Measurements from ENCODE around the gene LRRC75B. TPM values are rescaled to one million over a fixed set of nuclear protein-coding genes. Genes with fewer than 3 reads are reported as not detected.

LRRC75B gene
- polyA plus RNA-seq, 2 donors: 8.5 to 11.3 TPM

- WGBS, 2 donors: 77 to 84% methylated on average over 8 of the region's 8 CpGs
- H3K27me3 ChIP-seq (ENCODE audit: control insufficient read depth in 1 of 2, insufficient read depth in 2 of 2, low read length in 2 of 2): no peaks in the 10 kb centered on the region
- peak overlapping the region in 1 of 2 donors; percentile 14 for H3K27ac ChIP-seq (ENCODE audit: low read depth in 2 of 2, low read length in 1 of 2)
- peaks cover 0 to 12% of the 10 kb centered on the region in 2 donors for H3K4me1 ChIP-seq (ENCODE audit: control insufficient read depth in 2 of 2, insufficient read depth in 2 of 2, low read length in 1 of 2)
- no peak overlapping the region for H3K4me3 ChIP-seq (ENCODE audit: low read depth in 1 of 2, low read length in 2 of 2)
- H3K9me3 ChIP-seq (ENCODE audit: control insufficient read depth in 2 of 2, insufficient read depth in 1 of 2, low read depth in 1 of 2, low read length in 1 of 2): no peaks in the 10 kb centered on the region
- peaks cover 21 to 32% of the 10 kb centered on the region in 2 donors for H3K36me3 ChIP-seq (ENCODE audit: control insufficient read depth in 2 of 2, insufficient read depth in 2 of 2, low read length in 1 of 2)
These were observed 42.6 kb downstream of the LRRC75B start for GRCh38 chr22:24550028-24550901.

- Histone ChIP-seq H3K4me1 (ENCODE audit: control insufficient read depth in 2 of 2, insufficient read depth in 2 of 2, low read length in 1 of 2) (peaks cover 0 to 8% of the 10 kb centered on the region in 2 donors), H3K4me3 (ENCODE audit: low read depth in 1 of 2, low read length in 2 of 2) (no peak overlapping the region), H3K36me3 (ENCODE audit: control insufficient read depth in 2 of 2, insufficient read depth in 2 of 2, low read length in 1 of 2) (peaks cover 24 to 39% of the 10 kb centered on the region in 2 donors), H3K27me3 (ENCODE audit: control insufficient read depth in 1 of 2, insufficient read depth in 2 of 2, low read length in 2 of 2) (no peaks in the 10 kb centered on the region), H3K27ac (ENCODE audit: low read depth in 2 of 2, low read length in 1 of 2) (no peak overlapping the region), H3K9me3 (ENCODE audit: control insufficient read depth in 2 of 2, insufficient read depth in 1 of 2, low read depth in 1 of 2, low read length in 1 of 2) (no peaks in the 10 kb centered on the region)
- 99% methylated on average over 4 of the region's 4 CpGs for WGBS, 2 donors
These were observed 44.1 kb downstream of the LRRC75B start for GRCh38 chr22:24548812-24549211.

- peaks cover 0 to 11% of the 10 kb centered on the region in 2 donors for H3K4me1 ChIP-seq (ENCODE audit: control insufficient read depth in 2 of 2, insufficient read depth in 2 of 2, low read length in 1 of 2)
- H3K36me3 ChIP-seq (ENCODE audit: control insufficient read depth in 2 of 2, insufficient read depth in 2 of 2, low read length in 1 of 2): peaks cover 35 to 55% of the 10 kb centered on the region in 2 donors
- 90 to 91% methylated on average over 10 to 11 of the region's 11 CpGs for WGBS, 2 donors
- H3K27me3 ChIP-seq (ENCODE audit: control insufficient read depth in 1 of 2, insufficient read depth in 2 of 2, low read length in 2 of 2): no peaks in the 10 kb centered on the region
- H3K27ac ChIP-seq (ENCODE audit: low read depth in 2 of 2, low read length in 1 of 2): no peak overlapping the region
- H3K4me3 ChIP-seq (ENCODE audit: low read depth in 1 of 2, low read length in 2 of 2): no peak overlapping the region
- no peaks in the 10 kb centered on the region for H3K9me3 ChIP-seq (ENCODE audit: control insufficient read depth in 2 of 2, insufficient read depth in 1 of 2, low read depth in 1 of 2, low read length in 1 of 2)
These were observed 49.1 kb downstream of the LRRC75B start for GRCh38 chr22:24543679-24544243.

- 75 to 78% methylated on average over 7 of the region's 7 CpGs for WGBS, 2 donors
- Histone ChIP-seq H3K36me3 (ENCODE audit: control insufficient read depth in 2 of 2, insufficient read depth in 2 of 2, low read length in 1 of 2) (peaks cover 35 to 50% of the 10 kb centered on the region in 2 donors), H3K27me3 (ENCODE audit: control insufficient read depth in 1 of 2, insufficient read depth in 2 of 2, low read length in 2 of 2) (no peaks in the 10 kb centered on the region), H3K9me3 (ENCODE audit: control insufficient read depth in 2 of 2, insufficient read depth in 1 of 2, low read depth in 1 of 2, low read length in 1 of 2) (no peaks in the 10 kb centered on the region), H3K27ac (ENCODE audit: low read depth in 2 of 2, low read length in 1 of 2) (no peak overlapping the region), H3K4me1 (ENCODE audit: control insufficient read depth in 2 of 2, insufficient read depth in 2 of 2, low read length in 1 of 2) (peaks cover 0 to 11% of the 10 kb centered on the region in 2 donors), H3K4me3 (ENCODE audit: low read depth in 1 of 2, low read length in 2 of 2) (no peak overlapping the region)
These were observed 49.7 kb downstream of the LRRC75B start for GRCh38 chr22:24543185-24543601.

- Histone ChIP-seq H3K27ac (ENCODE audit: low read depth in 2 of 2, low read length in 1 of 2) (no peak overlapping the region), H3K9me3 (ENCODE audit: control insufficient read depth in 2 of 2, insufficient read depth in 1 of 2, low read depth in 1 of 2, low read length in 1 of 2) (no peaks in the 10 kb centered on the region), H3K4me3 (ENCODE audit: low read depth in 1 of 2, low read length in 2 of 2) (no peak overlapping the region), H3K4me1 (ENCODE audit: control insufficient read depth in 2 of 2, insufficient read depth in 2 of 2, low read length in 1 of 2) (peaks cover 0 to 11% of the 10 kb centered on the region in 2 donors), H3K36me3 (ENCODE audit: control insufficient read depth in 2 of 2, insufficient read depth in 2 of 2, low read length in 1 of 2) (peaks cover 30 to 45% of the 10 kb centered on the region in 2 donors), H3K27me3 (ENCODE audit: control insufficient read depth in 1 of 2, insufficient read depth in 2 of 2, low read length in 2 of 2) (no peaks in the 10 kb centered on the region)
- WGBS, 2 donors: 63 to 66% methylated on average over 9 of the region's 9 CpGs
These were observed 50.2 kb downstream of the LRRC75B start for GRCh38 chr22:24542641-24543040.

- Histone ChIP-seq H3K27me3 (ENCODE audit: control insufficient read depth in 1 of 2, insufficient read depth in 2 of 2, low read length in 2 of 2) (no peaks in the 10 kb centered on the region), H3K36me3 (ENCODE audit: control insufficient read depth in 2 of 2, insufficient read depth in 2 of 2, low read length in 1 of 2) (peaks cover 23 to 38% of the 10 kb centered on the region in 2 donors), H3K4me3 (ENCODE audit: low read depth in 1 of 2, low read length in 2 of 2) (no peak overlapping the region), H3K27ac (ENCODE audit: low read depth in 2 of 2, low read length in 1 of 2) (no peak overlapping the region), H3K9me3 (ENCODE audit: control insufficient read depth in 2 of 2, insufficient read depth in 1 of 2, low read depth in 1 of 2, low read length in 1 of 2) (no peaks in the 10 kb centered on the region), H3K4me1 (ENCODE audit: control insufficient read depth in 2 of 2, insufficient read depth in 2 of 2, low read length in 1 of 2) (peaks cover 0 to 11% of the 10 kb centered on the region in 2 donors)
- 81 to 86% methylated on average over 6 of the region's 6 CpGs for WGBS, 2 donors
These were observed 51.0 kb downstream of the LRRC75B start for GRCh38 chr22:24541681-24542515.

- Histone ChIP-seq H3K9me3 (ENCODE audit: control insufficient read depth in 2 of 2, insufficient read depth in 1 of 2, low read depth in 1 of 2, low read length in 1 of 2) (no peaks in the 10 kb centered on the region), H3K27ac (ENCODE audit: low read depth in 2 of 2, low read length in 1 of 2) (no peak overlapping the region), H3K4me1 (ENCODE audit: control insufficient read depth in 2 of 2, insufficient read depth in 2 of 2, low read length in 1 of 2) (peaks cover 0 to 11% of the 10 kb centered on the region in 2 donors), H3K36me3 (ENCODE audit: control insufficient read depth in 2 of 2, insufficient read depth in 2 of 2, low read length in 1 of 2) (peaks cover 14 to 31% of the 10 kb centered on the region in 2 donors), H3K27me3 (ENCODE audit: control insufficient read depth in 1 of 2, insufficient read depth in 2 of 2, low read length in 2 of 2) (no peaks in the 10 kb centered on the region), H3K4me3 (ENCODE audit: low read depth in 1 of 2, low read length in 2 of 2) (no peak overlapping the region)
- 87 to 90% methylated on average over 2 of the region's 2 CpGs for WGBS, 2 donors
These were observed 52.4 kb downstream of the LRRC75B start for GRCh38 chr22:24540470-24540869.

- H3K27ac ChIP-seq (ENCODE audit: low read depth in 2 of 2, low read length in 1 of 2): no peak overlapping the region
- 86 to 93% methylated on average over 3 of the region's 3 CpGs for WGBS, 2 donors
- no peak overlapping the region for H3K4me3 ChIP-seq (ENCODE audit: low read depth in 1 of 2, low read length in 2 of 2)
- H3K4me1 ChIP-seq (ENCODE audit: control insufficient read depth in 2 of 2, insufficient read depth in 2 of 2, low read length in 1 of 2): no peaks in the 10 kb centered on the region
- peaks cover 0 to 3% of the 10 kb centered on the region in 2 donors for H3K36me3 ChIP-seq (ENCODE audit: control insufficient read depth in 2 of 2, insufficient read depth in 2 of 2, low read length in 1 of 2)
- H3K27me3 ChIP-seq (ENCODE audit: control insufficient read depth in 1 of 2, insufficient read depth in 2 of 2, low read length in 2 of 2): no peaks in the 10 kb centered on the region
- no peaks in the 10 kb centered on the region for H3K9me3 ChIP-seq (ENCODE audit: control insufficient read depth in 2 of 2, insufficient read depth in 1 of 2, low read depth in 1 of 2, low read length in 1 of 2)
These were observed 56.8 kb downstream of the LRRC75B start for GRCh38 chr22:24536089-24536488.

Measured in esophagus (tissue), 2 donors.